Osteocyte (in vitro differentiated cells): Measurements from ENCODE around the gene CCR2. TPM values are rescaled to one million over a fixed set of nuclear protein-coding genes. Genes with fewer than 3 reads are reported as not detected.

ENCODE experiments used
- DNase-seq: peaks from one replicate; pipeline ENCODE4 v3.0.0; 2021; ENCODE audit warnings: mixed read lengths; ENCODE audit not compliant: unreplicated experiment; ENCODE audit errors: extremely low spot score
- H3K27ac Mint-ChIP-seq: one replicate; pipeline ENCODE4 v1.8.0; 2021; ENCODE audit warnings: mild to moderate bottlenecking, mixed read lengths; ENCODE audit not compliant: unreplicated experiment
- H3K27me3 Mint-ChIP-seq: one replicate; pipeline ENCODE4 v1.8.0; 2021; ENCODE audit warnings: mixed read lengths; ENCODE audit not compliant: unreplicated experiment
- H3K36me3 Mint-ChIP-seq: one replicate; pipeline ENCODE4 v1.8.0; 2021; ENCODE audit warnings: mixed read lengths; ENCODE audit not compliant: unreplicated experiment
- H3K4me1 Mint-ChIP-seq: one replicate; pipeline ENCODE4 v1.8.0; 2021; ENCODE audit warnings: mixed read lengths; ENCODE audit not compliant: unreplicated experiment
- H3K4me3 Mint-ChIP-seq: one replicate; pipeline ENCODE4 v1.8.0; 2021; ENCODE audit warnings: mild to moderate bottlenecking, moderate library complexity, mixed read lengths; ENCODE audit not compliant: unreplicated experiment
- H3K9me3 Mint-ChIP-seq: one replicate; pipeline ENCODE4 v1.8.0; 2021; ENCODE audit warnings: mixed read lengths; ENCODE audit not compliant: unreplicated experiment
- CTCF ChIP-seq: fragments of 200-600 bp; sonication (generic); IDR thresholded peaks from 2 replicates; pipeline ENCODE4 v1.5.0; 2021; ENCODE audit warnings: antibody characterized with exemption, mild to moderate bottlenecking, moderate library complexity
- total RNA-seq: library from RNA; stranded (reverse); gene quantifications from 2 replicates; pipeline ENCODE4 v1.2.1, GENCODE V29; 2021

The CCR2 gene
- total RNA-seq, 1 donor from 2014 or later = not detected

DNA sequence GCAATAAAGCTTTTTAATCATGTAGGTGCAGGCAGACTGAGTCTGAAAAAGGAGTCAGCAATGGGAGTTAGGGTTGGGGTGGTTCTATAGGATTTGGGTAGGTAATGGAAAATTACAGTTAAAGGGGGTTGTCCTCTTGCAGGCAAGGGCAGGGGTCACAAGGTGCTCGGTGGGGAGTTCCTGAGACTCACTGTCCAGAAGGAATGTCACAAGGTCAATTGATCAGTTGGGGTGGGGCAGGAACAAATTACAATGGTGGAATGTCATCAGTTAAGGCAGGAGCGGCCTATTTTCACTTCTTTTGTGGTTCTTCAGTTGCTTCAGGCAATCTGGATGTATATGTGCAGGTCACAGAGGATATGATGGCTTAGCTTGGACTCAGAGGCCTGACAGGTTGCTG, 39.1 kb downstream of the CCR2 start:
- no peaks in the 10 kb centered on the region for H3K4me1 Mint-ChIP-seq
- peaks cover 15% of the 10 kb centered on the region for H3K27me3 Mint-ChIP-seq
- no peak for TF ChIP-seq CTCF
- H3K9me3 Mint-ChIP-seq = peaks cover 4% of the 10 kb centered on the region
- no peaks in the 10 kb centered on the region for H3K36me3 Mint-ChIP-seq
- H3K27ac Mint-ChIP-seq = no peak overlapping the region
- DNase-seq = no peak
- no peak overlapping the region for H3K4me3 Mint-ChIP-seq

GRCh38 chr3:46393554-46394434, 39.9 kb downstream of the CCR2 start:
- peaks cover 15% of the 10 kb centered on the region for H3K27me3 Mint-ChIP-seq
- no peaks in the 10 kb centered on the region for H3K4me1 Mint-ChIP-seq
- DNase-seq = no peak
- no peak overlapping the region for H3K27ac Mint-ChIP-seq
- no peak for TF ChIP-seq CTCF
- H3K4me3 Mint-ChIP-seq = no peak overlapping the region
- H3K9me3 Mint-ChIP-seq = peaks cover 4% of the 10 kb centered on the region
- H3K36me3 Mint-ChIP-seq = no peaks in the 10 kb centered on the region

DNA sequence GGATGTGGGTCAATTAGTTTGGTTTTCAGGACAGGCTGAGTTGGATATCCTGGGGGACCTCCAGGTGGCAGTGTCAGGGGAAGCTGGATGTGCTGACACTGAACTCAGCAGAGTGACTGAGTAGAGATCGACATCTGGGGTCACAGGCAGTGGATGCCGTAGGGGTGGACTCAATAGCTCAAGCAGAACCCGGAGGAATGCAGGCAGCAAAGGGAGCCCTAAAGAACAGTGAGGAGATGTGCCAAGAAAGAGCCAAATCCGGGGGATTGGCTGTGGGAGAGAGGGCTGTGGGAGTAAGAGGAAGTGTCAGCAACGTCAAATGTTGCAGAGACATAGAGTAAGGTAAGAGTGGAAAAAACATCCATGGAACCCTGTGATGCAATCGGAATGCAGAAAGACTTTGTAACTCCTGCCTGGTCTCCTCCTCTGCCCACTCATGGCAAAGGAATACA, 41.3 kb downstream of the CCR2 start:
- H3K27me3 Mint-ChIP-seq = peaks cover 15% of the 10 kb centered on the region
- H3K9me3 Mint-ChIP-seq = peaks cover 4% of the 10 kb centered on the region
- H3K36me3 Mint-ChIP-seq = no peaks in the 10 kb centered on the region
- H3K4me3 Mint-ChIP-seq = no peak overlapping the region
- no peak overlapping the region for H3K27ac Mint-ChIP-seq
- TF ChIP-seq CTCF = no peak
- no peak for DNase-seq
- H3K4me1 Mint-ChIP-seq = no peaks in the 10 kb centered on the region

DNA sequence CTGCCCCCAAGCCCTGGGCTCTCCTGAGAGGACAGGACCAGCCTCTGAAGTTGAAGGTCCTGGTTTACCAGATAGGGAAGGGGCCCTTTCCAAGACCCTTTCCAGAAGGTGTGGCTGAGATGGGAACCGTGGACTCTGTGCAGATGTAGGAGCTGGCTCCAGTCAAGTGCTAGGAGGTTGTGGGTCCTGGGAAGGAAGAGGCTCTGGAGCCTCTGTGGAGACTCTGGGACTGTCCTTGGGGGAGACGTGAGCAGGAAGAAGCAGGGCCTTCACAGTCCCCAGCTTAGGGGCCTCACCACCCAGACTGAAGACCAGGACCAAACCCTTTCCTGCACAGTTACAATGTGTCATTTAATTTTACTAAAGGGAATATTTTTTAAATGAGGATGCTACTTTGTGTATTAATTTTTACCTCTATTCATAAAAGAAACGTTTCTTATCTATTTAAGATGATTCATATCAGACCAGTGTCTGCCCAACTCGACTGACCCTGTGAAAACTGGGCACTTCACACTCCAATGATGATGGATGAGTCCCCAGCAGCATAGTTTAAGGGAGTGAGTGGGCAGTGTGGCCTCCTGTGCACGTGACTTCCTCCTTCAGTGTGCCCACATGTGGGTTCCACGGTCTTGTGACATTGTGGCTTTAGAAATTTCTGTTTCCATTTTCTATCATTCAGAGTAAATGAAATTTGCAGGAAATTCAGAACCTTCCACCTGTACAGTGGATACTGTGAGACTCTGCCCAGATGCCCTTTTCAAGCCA, 42.0 kb downstream of the CCR2 start:
- H3K27ac Mint-ChIP-seq = no peak overlapping the region
- H3K9me3 Mint-ChIP-seq = peaks cover 4% of the 10 kb centered on the region
- peaks cover 15% of the 10 kb centered on the region for H3K27me3 Mint-ChIP-seq
- H3K4me3 Mint-ChIP-seq = no peak overlapping the region
- H3K4me1 Mint-ChIP-seq = no peaks in the 10 kb centered on the region
- H3K36me3 Mint-ChIP-seq = no peaks in the 10 kb centered on the region
- DNase-seq = no peak
- no peak for TF ChIP-seq CTCF

DNA sequence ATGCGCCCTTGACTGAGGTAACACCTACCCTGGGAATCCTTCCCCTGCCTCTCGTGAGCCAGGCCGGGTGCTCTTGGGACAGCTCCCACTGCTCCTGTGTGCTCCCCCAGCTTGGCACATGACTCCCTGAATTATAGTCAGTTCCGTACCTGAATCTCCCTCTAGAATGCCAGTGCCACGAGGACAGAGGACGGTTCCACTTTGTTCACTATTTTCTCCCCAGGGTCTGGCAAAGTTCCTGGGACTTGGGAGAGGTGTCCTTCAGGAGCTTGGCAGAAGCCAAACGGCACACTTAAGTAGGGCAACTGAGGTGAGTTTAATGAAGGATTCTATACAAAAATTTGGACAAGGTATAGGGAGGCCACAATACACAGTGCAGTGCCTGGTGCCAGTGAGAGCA, 43.2 kb downstream of the CCR2 start:
- no peak for TF ChIP-seq CTCF
- DNase-seq = no peak
- Mint-ChIP-seq H3K4me3 (no peak overlapping the region), H3K27ac (no peak overlapping the region), H3K9me3 (peaks cover 4% of the 10 kb centered on the region), H3K27me3 (peaks cover 15% of the 10 kb centered on the region), H3K36me3 (no peaks in the 10 kb centered on the region), H3K4me1 (no peaks in the 10 kb centered on the region)
